OCI-LY3 (cell line): ENCODE data around the gene HLF.

Source experiments
- H2AFZ ChIP-seq: fragments of 200-600, 300-600 bp; shearing (Covaris generic); 2 replicates; pipeline ENCODE4 v1.6.0; 2014; ENCODE audit warnings: antibody characterized with exemption, low read depth, low read length
- H3K27ac ChIP-seq: fragments of 200-600, 300-600 bp; sonication (generic); 2 replicates; pipeline ENCODE4 v1.5.1; 2014; ENCODE audit warnings: mild to moderate bottlenecking, low read length, moderate library complexity, mixed read lengths
- H3K27me3 ChIP-seq: fragments of 200-600, 300-600 bp; sonication (generic); 2 replicates; pipeline ENCODE4 v1.6.1; 2014; ENCODE audit warnings: low read depth, low read length, mixed read lengths
- H3K36me3 ChIP-seq: fragments of 200-600, 300-600 bp; sonication (generic); replicated peaks from 2 replicates; pipeline ENCODE3; 2014; ENCODE audit warnings: low read depth, low read length, mixed read lengths
- H3K4me1 ChIP-seq: fragments of 300-600, 200-600 bp; sonication (generic); 2 replicates; pipeline ENCODE4 v1.6.1; 2014; ENCODE audit warnings: low read length, mixed read lengths
- H3K4me2 ChIP-seq: fragments of 200-600, 300-600 bp; sonication (generic); 2 replicates; pipeline ENCODE4 v1.6.1; 2014; ENCODE audit warnings: low read length, mixed read lengths
- H3K4me3 ChIP-seq: fragments of 300-600, 200-600 bp; sonication (generic); 2 replicates; pipeline ENCODE4 v1.5.1; 2014; ENCODE audit warnings: antibody characterized with exemption, mild to moderate bottlenecking, low read length, moderate library complexity
- H3K79me2 ChIP-seq: fragments of 300-600, 200-600 bp; shearing (Covaris generic); 2 replicates; pipeline ENCODE4 v1.6.1; 2014; ENCODE audit warnings: mild to moderate bottlenecking, low read length, mixed read lengths
- H3K9ac ChIP-seq: fragments of 300-600, 200-600 bp; shearing (Covaris generic); 2 replicates; pipeline ENCODE4 v1.6.0; 2014; ENCODE audit warnings: mild to moderate bottlenecking, low read length, moderate library complexity
- H3K9me3 ChIP-seq: fragments of 200-600, 300-600 bp; shearing (Covaris generic); 2 replicates; pipeline ENCODE4 v1.6.1; 2014; ENCODE audit warnings: low read length, mixed read lengths; ENCODE audit not compliant: insufficient read depth
- H4K20me1 ChIP-seq: fragments of 200-600, 300-600 bp; sonication (generic); 2 replicates; pipeline ENCODE4 v1.6.1; 2016; ENCODE audit warnings: low read length, mixed read lengths; ENCODE audit not compliant: insufficient read depth
- EZH2phosphoT487 ChIP-seq: fragments of 200-600 bp; shearing (Covaris generic); IDR thresholded peaks from 2 replicates; pipeline ENCODE4 v1.6.1; 2018; ENCODE audit warnings: antibody characterized with exemption, mixed run types, low read depth
- TF ChIP-seq, protein P1 (sequence below): fragments of 200-600, 300-600 bp; sonication (generic); IDR thresholded peaks from 2 replicates; pipeline ENCODE4 v1.5.1; 2014; ENCODE audit warnings: antibody characterized with exemption, low read length, low read depth

HLF gene

DNA sequence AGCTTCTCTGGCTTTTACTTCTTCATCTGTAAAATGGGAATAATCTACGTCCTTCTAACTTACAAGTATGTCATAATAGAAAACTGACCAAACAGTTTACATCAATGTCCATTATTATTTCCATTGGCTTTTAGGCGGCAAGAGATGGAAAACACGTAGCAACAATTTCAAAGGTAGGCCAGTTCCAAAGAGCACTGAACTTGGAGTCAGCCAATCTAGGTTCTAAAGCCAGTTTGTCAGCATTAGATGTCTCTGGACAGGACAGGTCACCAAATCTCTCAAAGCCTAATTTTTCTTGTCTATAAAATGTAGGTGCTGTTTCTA lies 17.6 kb downstream of the HLF start:
- H3K4me1 ChIP-seq, result peaks cover 23% of the 10 kb centered on the region
- H3K4me2 ChIP-seq, result no peak overlapping the region
- no peaks in the 10 kb centered on the region for H4K20me1 ChIP-seq
- peaks cover 57% of the 10 kb centered on the region for H3K79me2 ChIP-seq
- H3K27ac ChIP-seq, result no peak overlapping the region
- H3K27me3 ChIP-seq, result no peaks in the 10 kb centered on the region
- no peak overlapping the region for H3K4me3 ChIP-seq
- H3K36me3 ChIP-seq, result peaks cover 6% of the 10 kb centered on the region
- H2AFZ ChIP-seq, result no peak overlapping the region
- H3K9ac ChIP-seq, result no peak overlapping the region
- TF ChIP-seq EZH2phosphoT487, result no peak
- TF ChIP-seq, protein P1, sequence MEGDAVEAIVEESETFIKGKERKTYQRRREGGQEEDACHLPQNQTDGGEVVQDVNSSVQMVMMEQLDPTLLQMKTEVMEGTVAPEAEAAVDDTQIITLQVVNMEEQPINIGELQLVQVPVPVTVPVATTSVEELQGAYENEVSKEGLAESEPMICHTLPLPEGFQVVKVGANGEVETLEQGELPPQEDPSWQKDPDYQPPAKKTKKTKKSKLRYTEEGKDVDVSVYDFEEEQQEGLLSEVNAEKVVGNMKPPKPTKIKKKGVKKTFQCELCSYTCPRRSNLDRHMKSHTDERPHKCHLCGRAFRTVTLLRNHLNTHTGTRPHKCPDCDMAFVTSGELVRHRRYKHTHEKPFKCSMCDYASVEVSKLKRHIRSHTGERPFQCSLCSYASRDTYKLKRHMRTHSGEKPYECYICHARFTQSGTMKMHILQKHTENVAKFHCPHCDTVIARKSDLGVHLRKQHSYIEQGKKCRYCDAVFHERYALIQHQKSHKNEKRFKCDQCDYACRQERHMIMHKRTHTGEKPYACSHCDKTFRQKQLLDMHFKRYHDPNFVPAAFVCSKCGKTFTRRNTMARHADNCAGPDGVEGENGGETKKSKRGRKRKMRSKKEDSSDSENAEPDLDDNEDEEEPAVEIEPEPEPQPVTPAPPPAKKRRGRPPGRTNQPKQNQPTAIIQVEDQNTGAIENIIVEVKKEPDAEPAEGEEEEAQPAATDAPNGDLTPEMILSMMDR, result no peak
- no peaks in the 10 kb centered on the region for H3K9me3 ChIP-seq

DNA sequence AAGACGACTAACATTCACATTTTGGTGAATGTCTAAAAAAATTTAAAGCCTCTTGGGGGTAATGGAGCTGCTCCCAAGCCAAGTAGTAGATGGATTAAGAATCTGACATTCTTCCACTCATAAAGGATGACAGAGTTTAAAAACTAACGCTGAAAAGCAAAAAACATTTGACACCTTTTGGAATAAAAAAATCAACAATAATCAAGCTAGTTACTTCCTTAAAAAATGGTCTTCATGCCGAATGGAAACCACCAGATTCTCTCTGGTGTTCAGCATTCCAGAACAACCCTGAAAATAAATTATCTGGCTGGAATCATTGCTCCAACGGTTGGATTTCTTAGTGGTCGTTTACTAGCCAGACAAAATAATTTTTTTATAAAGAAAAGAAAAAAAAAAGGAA lies 18.0 kb downstream of the HLF start:
- Histone ChIP-seq H4K20me1 (0 out of 2 replicates have a peak, but pooled peaks cover 2% of the 10 kb centered on the region), H3K9me3 (no peaks in the 10 kb centered on the region), H3K9ac (no peak overlapping the region), H3K36me3 (peaks cover 7% of the 10 kb centered on the region), H3K27me3 (no peaks in the 10 kb centered on the region), H3K27ac (no peak overlapping the region), H3K4me1 (peaks cover 23% of the 10 kb centered on the region), H3K79me2 (peaks cover 57% of the 10 kb centered on the region), H3K4me2 (no peak overlapping the region), H3K4me3 (no peak overlapping the region), H2AFZ (no peak overlapping the region)
- no peak for TF ChIP-seq EZH2phosphoT487
- TF ChIP-seq, protein P1, result no peak

DNA sequence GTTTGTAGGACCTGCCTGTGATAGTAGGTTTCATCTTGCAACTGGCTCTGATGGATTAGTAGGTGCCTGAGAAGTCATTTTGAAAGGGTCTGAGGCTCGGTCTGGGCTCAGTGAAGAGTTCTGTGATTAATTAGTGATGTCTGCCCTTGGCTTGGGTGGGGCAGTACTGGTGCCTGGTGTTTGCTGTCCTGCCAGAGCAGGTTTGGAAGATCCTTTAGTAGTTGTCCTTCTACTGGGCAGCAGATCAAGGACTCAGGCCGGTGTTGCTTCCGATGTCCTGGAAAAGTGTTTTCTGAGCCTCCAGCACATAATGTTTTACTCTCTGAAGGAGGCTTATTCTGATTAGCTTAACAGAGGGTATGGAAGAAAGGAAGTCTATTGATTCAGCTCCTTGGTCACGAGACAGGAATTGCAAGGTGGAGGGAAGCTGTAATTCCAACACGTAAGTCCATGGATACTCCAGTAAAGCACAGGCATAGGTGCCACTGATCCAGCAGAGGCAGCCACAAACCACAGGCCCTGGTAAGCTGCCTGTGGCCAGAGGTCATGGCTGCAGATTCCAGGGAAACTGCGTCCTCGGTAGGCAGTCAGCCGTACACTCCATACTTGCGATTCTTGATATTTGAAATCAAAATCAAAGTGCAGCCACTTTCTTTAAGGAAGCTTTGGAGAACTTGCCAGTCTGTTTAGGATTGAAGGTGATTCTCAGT lies 18.7 kb downstream of the HLF start:
- H3K4me1 ChIP-seq, result peaks cover 23% of the 10 kb centered on the region
- H3K9me3 ChIP-seq, result no peaks in the 10 kb centered on the region
- H3K4me3 ChIP-seq, result no peak overlapping the region
- peaks cover 53% of the 10 kb centered on the region for H3K79me2 ChIP-seq
- no peak overlapping the region for H2AFZ ChIP-seq
- no peak overlapping the region for H3K4me2 ChIP-seq
- no peak overlapping the region for H3K27ac ChIP-seq
- peaks cover 7% of the 10 kb centered on the region for H3K36me3 ChIP-seq
- TF ChIP-seq, protein P1, result no peak
- no peak for TF ChIP-seq EZH2phosphoT487
- H3K27me3 ChIP-seq, result no peaks in the 10 kb centered on the region
- no peak overlapping the region for H3K9ac ChIP-seq
- H4K20me1 ChIP-seq, result 0 out of 2 replicates have a peak, but pooled peaks cover 3% of the 10 kb centered on the region

DNA sequence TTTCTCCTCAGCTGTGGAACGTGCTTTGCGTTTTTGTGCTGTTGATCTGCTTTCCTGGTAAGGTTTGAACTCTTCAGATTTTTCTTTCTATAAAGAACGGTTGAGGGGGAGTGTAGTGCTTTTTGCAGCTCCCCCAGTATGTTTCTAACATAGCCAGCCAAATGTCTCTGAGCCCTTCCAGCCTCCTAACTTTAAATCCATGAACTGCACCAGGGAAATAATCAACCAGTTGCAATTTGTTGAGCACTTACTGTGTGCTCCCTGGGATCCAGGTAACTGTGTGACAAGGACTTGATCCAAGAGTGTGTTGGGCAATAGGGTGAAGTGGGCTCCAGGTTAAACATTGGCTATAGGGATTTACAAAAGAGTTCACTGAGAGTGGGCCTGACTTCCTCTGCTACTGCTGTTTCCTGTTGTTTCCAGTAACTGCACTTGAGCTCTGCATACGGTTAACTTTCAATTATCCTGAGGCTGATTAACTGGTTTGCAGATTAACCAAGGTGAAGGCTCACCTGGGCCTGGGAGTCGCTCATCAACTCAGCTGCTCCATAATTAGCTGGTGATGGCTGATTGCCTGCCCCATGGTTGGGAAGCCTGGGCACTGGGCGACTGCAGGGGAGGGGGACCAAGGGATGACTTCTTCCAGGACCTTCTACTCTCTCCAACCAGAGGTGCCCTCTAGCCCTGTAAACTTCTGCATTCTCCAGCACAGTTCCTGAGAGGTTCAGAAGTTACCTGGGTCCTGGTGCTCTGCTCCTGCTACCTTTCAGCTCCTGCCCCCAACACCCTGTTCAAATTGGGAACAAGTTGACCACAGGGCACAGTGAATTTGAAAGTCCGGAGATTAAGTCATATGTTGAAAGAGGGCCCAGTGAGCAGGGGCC lies 19.5 kb downstream of the HLF start:
- Histone ChIP-seq H3K4me2 (no peak overlapping the region), H3K36me3 (peaks cover 10% of the 10 kb centered on the region), H2AFZ (no peak overlapping the region), H3K9ac (no peak overlapping the region), H3K4me3 (no peak overlapping the region), H4K20me1 (0 out of 2 replicates have a peak, but pooled peaks cover 3% of the 10 kb centered on the region), H3K9me3 (no peaks in the 10 kb centered on the region), H3K4me1 (peaks cover 19% of the 10 kb centered on the region), H3K27me3 (no peaks in the 10 kb centered on the region), H3K79me2 (peaks cover 59% of the 10 kb centered on the region), H3K27ac (no peak overlapping the region)
- TF ChIP-seq, protein P1, result no peak
- TF ChIP-seq EZH2phosphoT487, result no peak
